OCI-LY3 (cell line): ENCODE results near the gene TGM4.

Experiments used
- EZH2phosphoT487 ChIP-seq: fragments of 200-600 bp; shearing (Covaris generic); IDR thresholded peaks from 2 replicates; pipeline ENCODE4 v1.6.1; 2018; ENCODE audit warnings: antibody characterized with exemption, mixed run types, low read depth
- TF ChIP-seq, protein P1 (sequence below): fragments of 200-600, 300-600 bp; sonication (generic); IDR thresholded peaks from 2 replicates; pipeline ENCODE4 v1.5.1; 2014; ENCODE audit warnings: antibody characterized with exemption, low read length, low read depth

- TF ChIP-seq, protein P1, sequence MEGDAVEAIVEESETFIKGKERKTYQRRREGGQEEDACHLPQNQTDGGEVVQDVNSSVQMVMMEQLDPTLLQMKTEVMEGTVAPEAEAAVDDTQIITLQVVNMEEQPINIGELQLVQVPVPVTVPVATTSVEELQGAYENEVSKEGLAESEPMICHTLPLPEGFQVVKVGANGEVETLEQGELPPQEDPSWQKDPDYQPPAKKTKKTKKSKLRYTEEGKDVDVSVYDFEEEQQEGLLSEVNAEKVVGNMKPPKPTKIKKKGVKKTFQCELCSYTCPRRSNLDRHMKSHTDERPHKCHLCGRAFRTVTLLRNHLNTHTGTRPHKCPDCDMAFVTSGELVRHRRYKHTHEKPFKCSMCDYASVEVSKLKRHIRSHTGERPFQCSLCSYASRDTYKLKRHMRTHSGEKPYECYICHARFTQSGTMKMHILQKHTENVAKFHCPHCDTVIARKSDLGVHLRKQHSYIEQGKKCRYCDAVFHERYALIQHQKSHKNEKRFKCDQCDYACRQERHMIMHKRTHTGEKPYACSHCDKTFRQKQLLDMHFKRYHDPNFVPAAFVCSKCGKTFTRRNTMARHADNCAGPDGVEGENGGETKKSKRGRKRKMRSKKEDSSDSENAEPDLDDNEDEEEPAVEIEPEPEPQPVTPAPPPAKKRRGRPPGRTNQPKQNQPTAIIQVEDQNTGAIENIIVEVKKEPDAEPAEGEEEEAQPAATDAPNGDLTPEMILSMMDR: no peak
- no peak for TF ChIP-seq EZH2phosphoT487
Observed at GRCh38 chr3:44892689-44893088, 18.3 kb downstream of the TGM4 start.
